ENCODE results near the gene RAI1. TPM values are rescaled to one million over a fixed set of nuclear protein-coding genes. Genes with fewer than 3 reads are reported as not detected.

Gene RAI1
- total and polyA plus RNA-seq, 12 donors, result 4.2 to 37.3 (median 26.9) TPM

GRCh38 chr17:17645961-17646360 lies 35.3 kb upstream of the RAI1 start:
- TF ChIP-seq, protein P1, sequence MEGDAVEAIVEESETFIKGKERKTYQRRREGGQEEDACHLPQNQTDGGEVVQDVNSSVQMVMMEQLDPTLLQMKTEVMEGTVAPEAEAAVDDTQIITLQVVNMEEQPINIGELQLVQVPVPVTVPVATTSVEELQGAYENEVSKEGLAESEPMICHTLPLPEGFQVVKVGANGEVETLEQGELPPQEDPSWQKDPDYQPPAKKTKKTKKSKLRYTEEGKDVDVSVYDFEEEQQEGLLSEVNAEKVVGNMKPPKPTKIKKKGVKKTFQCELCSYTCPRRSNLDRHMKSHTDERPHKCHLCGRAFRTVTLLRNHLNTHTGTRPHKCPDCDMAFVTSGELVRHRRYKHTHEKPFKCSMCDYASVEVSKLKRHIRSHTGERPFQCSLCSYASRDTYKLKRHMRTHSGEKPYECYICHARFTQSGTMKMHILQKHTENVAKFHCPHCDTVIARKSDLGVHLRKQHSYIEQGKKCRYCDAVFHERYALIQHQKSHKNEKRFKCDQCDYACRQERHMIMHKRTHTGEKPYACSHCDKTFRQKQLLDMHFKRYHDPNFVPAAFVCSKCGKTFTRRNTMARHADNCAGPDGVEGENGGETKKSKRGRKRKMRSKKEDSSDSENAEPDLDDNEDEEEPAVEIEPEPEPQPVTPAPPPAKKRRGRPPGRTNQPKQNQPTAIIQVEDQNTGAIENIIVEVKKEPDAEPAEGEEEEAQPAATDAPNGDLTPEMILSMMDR (IDR thresholded peaks at IDR 0.05), result no peak
- no peak for TF ChIP-seq POLR2A (IDR thresholded peaks at IDR 0.05)
- intact Hi-C loops (cut with DNase I), result no loop called here
- no peak for DNase-seq
- H3K36me3 ChIP-seq (replicated peaks in 1 of 2), result no peaks in the 10 kb centered on the region
- no peak overlapping the region for H3K27ac ChIP-seq
- H3K9me3 ChIP-seq (replicated peaks in 1 of 3), result no peaks in the 10 kb centered on the region
- WGBS, 4 donors, result 86 to 98% (median 92%) methylated on average over 2 of the region's 2 CpGs
- no peaks in the 10 kb centered on the region for H3K27me3 ChIP-seq
- H3K4me1 ChIP-seq (replicated peaks in 1 of 2), result no peaks in the 10 kb centered on the region
- no peak overlapping the region for H3K4me3 ChIP-seq

- DNase-seq, result no peak
- WGBS, 4 donors, result 90 to 95% (median 92%) methylated on average over 11 to 14 of the region's 14 CpGs
- intact Hi-C loops (cut with DNase I), result no loop called here
Measured at GRCh38 chr17:17647524-17648178, 33.6 kb upstream of the RAI1 start.

DNA sequence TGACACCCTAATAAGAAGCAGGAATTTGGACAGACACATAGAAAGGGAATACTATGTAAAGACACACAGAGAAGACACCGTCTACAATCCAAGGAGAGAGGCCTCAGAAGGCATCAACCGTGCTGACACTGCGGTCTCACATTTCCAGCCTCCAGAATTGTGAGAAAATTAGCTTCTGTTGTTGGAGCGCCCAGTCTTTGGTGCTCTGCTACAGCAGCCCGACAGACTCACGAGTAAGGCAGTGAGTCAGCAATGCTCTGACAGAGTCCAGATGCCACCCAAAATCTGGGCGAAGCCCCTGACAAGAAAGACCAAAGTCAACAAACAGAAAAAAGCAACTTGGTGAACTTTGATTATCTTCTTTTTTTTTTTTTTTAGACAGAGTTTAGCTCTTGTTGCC lies 32.5 kb upstream of the RAI1 start:
- H3K27ac ChIP-seq, result no peak overlapping the region
- H3K36me3 ChIP-seq (replicated peaks in 1 of 2), result no peaks in the 10 kb centered on the region
- intact Hi-C loops (cut with DNase I), result no loop called here
- no peak overlapping the region for H3K4me3 ChIP-seq
- no peaks in the 10 kb centered on the region for H3K9me3 ChIP-seq (replicated peaks in 1 of 3)
- no peak for TF ChIP-seq POLR2A (IDR thresholded peaks at IDR 0.05)
- TF ChIP-seq, protein P1 (IDR thresholded peaks at IDR 0.05), result no peak
- H3K27me3 ChIP-seq, result no peaks in the 10 kb centered on the region
- WGBS, 4 donors, result 76 to 84% (median 77%) methylated on average over 7 of the region's 7 CpGs
- DNase-seq, result no peak
- no peaks in the 10 kb centered on the region for H3K4me1 ChIP-seq (replicated peaks in 1 of 2)

More at GRCh38 chr17:17647524-17648178, 33.6 kb upstream of the RAI1 start:
- Histone ChIP-seq H3K4me3 (no peak overlapping the region), H3K36me3 (replicated peaks in 1 of 2) (no peaks in the 10 kb centered on the region), H3K27me3 (no peaks in the 10 kb centered on the region), H3K27ac (no peak overlapping the region), H3K4me1 (replicated peaks in 1 of 2) (no peaks in the 10 kb centered on the region), H3K9me3 (replicated peaks in 1 of 3) (no peaks in the 10 kb centered on the region)
- TF ChIP-seq, protein P1 (IDR thresholded peaks at IDR 0.05), result no peak
- TF ChIP-seq POLR2A (IDR thresholded peaks at IDR 0.05), result no peak

DNA sequence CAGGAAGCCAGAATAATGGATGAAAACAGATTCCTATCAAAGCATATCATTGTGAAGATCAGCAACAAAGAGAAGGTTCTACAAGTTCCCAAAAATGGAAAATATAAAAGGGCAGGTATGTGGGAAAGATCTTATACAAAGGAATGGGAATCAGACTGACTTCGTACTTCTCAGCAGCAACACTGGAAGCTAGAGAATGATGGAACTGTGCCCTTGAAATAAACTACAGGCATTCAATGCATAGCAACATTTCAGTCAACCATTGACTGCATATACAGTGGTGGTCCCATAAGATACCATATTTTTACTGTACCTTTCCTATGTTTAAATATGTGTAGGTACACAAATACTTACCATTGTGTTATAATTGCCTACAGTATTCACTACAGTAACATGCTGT lies 30.3 kb upstream of the RAI1 start:
- Histone ChIP-seq H3K27me3 (no peaks in the 10 kb centered on the region), H3K4me1 (replicated peaks in 1 of 2) (no peaks in the 10 kb centered on the region), H3K4me3 (no peak overlapping the region), H3K9me3 (replicated peaks in 1 of 3) (no peaks in the 10 kb centered on the region), H3K27ac (no peak overlapping the region), H3K36me3 (replicated peaks in 1 of 2) (no peaks in the 10 kb centered on the region)
- TF ChIP-seq, protein P1 (IDR thresholded peaks at IDR 0.05), result no peak
- no peak for TF ChIP-seq POLR2A (IDR thresholded peaks at IDR 0.05)
- intact Hi-C loops (cut with DNase I), result no loop called here
- WGBS, 4 donors, result 83 to 100% (median 91%) methylated on average over 1 of the region's 1 CpG
- no peak for DNase-seq

Measured in adrenal gland (tissue), 12 donors.